Activated CD4-positive, alpha-beta T cell treated with anti-CD3 and anti-CD28 coated beads, Interleukin-2, amount 50 U/mL, for 1 hour (primary cell): ENCODE data around the gene SP100.
"Not testable (repeated sequence)": the region's sequence is repeated elsewhere in the genome, so short reads cannot be mapped to it uniquely, and the experiment has no call there.

Source experiments
- DNase-seq: peaks from one replicate; pipeline ENCODE4 v3.0.0-alpha.2; 2020

SP100 gene

GRCh38 chr2:230471074-230471473 is 55.1 kb downstream of the SP100 start:
- DNase-seq: no peak

- DNase-seq: no peak
Observed at GRCh38 chr2:230472621-230473018, 56.6 kb downstream of the SP100 start.

- DNase-seq: no peak
Observed at GRCh38 chr2:230473378-230473777, 57.4 kb downstream of the SP100 start.

- no peak for DNase-seq
Observed at GRCh38 chr2:230475143-230475542, 59.1 kb downstream of the SP100 start.

- no peak for DNase-seq
Observed at GRCh38 chr2:230485801-230486341, 69.9 kb downstream of the SP100 start.

- DNase-seq: not testable (repeated sequence)
Observed at GRCh38 chr2:230491219-230491618, 75.2 kb downstream of the SP100 start.

GRCh38 chr2:230492107-230492506 is 76.1 kb downstream of the SP100 start:
- no peak for DNase-seq

- DNase-seq: no peak
Observed at GRCh38 chr2:230494980-230495379, 79.0 kb downstream of the SP100 start.

GRCh38 chr2:230496891-230497290 is 80.9 kb downstream of the SP100 start:
- no peak for DNase-seq

GRCh38 chr2:230498506-230499107 is 82.6 kb downstream of the SP100 start:
- no peak for DNase-seq

GRCh38 chr2:230502593-230502992 is 86.6 kb downstream of the SP100 start:
- no peak for DNase-seq

- no peak for DNase-seq
Observed at GRCh38 chr2:230503798-230504197, 87.8 kb downstream of the SP100 start.

GRCh38 chr2:230505162-230505561 is 89.2 kb downstream of the SP100 start:
- DNase-seq: no peak

GRCh38 chr2:230512955-230513748 is 97.2 kb downstream of the SP100 start:
- no peak for DNase-seq

GRCh38 chr2:230520061-230520874 is 104.3 kb downstream of the SP100 start:
- DNase-seq: no peak

GRCh38 chr2:230520875-230521155 is 104.8 kb downstream of the SP100 start:
- no peak for DNase-seq

GRCh38 chr2:230521386-230521785 is 105.4 kb downstream of the SP100 start:
- no peak for DNase-seq

GRCh38 chr2:230525682-230526081 is 109.7 kb downstream of the SP100 start:
- DNase-seq: no peak

GRCh38 chr2:230537531-230537976 is 121.6 kb downstream of the SP100 start:
- no peak for DNase-seq

- no peak for DNase-seq
Observed at GRCh38 chr2:230540332-230540731, 124.3 kb downstream of the SP100 start.

- no peak for DNase-seq
Observed at GRCh38 chr2:230541934-230542380, 126.0 kb downstream of the SP100 start.

GRCh38 chr2:230542751-230543150 is 126.8 kb downstream of the SP100 start:
- no peak for DNase-seq

GRCh38 chr2:230552181-230552580 is 136.2 kb downstream of the SP100 start:
- DNase-seq: no peak

GRCh38 chr2:230557065-230557464 is 141.1 kb downstream of the SP100 start:
- DNase-seq: no peak
